Adrenal gland (tissue), 5 donors: Measurements from ENCODE around the gene DCDC2C.

Experiments used
- CTCF ChIP-seq, 6 experiments: fragments of 450-650 bp in 4 of 6; fragments of 200-600 bp in 2 of 6; sonication (generic) in 1 of 6; IDR thresholded peaks; 1 replicate in 5 of 6; 2 replicates in 1 of 6; pipeline versions ENCODE4 v1.5.1 to v1.8.0; 2016 to 2021; ENCODE audit warnings: antibody characterized with exemption in 6 of 6, mild to moderate bottlenecking in 2 of 6, moderate library complexity in 1 of 6
- POLR2A ChIP-seq, 2 donors: fragments of 450-650 bp; IDR thresholded peaks; one replicate each; pipeline ENCODE4 v1.6.1; 2017; ENCODE audit warnings: antibody characterized with exemption in 2 of 2, mild to moderate bottlenecking in 2 of 2, moderate library complexity in 1 of 2
- donor health status: DM: no; HTN: no; CAD: no.

- TF ChIP-seq POLR2A (IDR thresholded peaks at IDR 0.05) (no peak), CTCF (IDR thresholded peaks at IDR 0.05) (no peak)
Observed at GRCh38 chr2:3857576-3857975, 154.2 kb downstream of the DCDC2C start.
